Gastrocnemius medialis (tissue), 4 donors: ENCODE results near the gene ZNF841.
A peak's percentile ranks its signal among the peaks of the same experiment; 100 is the strongest.

Source experiments
- POLR2A ChIP-seq, 2 donors: fragments of 450-650 bp; IDR thresholded peaks; one replicate each; pipeline ENCODE4 v1.6.1; 2017; ENCODE audit warnings: antibody characterized with exemption in 2 of 2, mild to moderate bottlenecking in 2 of 2, moderate library complexity in 2 of 2
- TF ChIP-seq, protein P1 (sequence below), 5 experiments: fragments of 450-650 bp in 3 of 5; fragments of 200-600 bp in 2 of 5; sonication (generic) in 2 of 5; IDR thresholded peaks in 4 of 5; conservative IDR thresholded peaks in 1 of 5; 1 replicate in 4 of 5; 2 replicates in 1 of 5; pipeline ENCODE4 v1.5.1; 2016 to 2019; ENCODE audit warnings: antibody characterized with exemption in 5 of 5, mild to moderate bottlenecking in 3 of 5, moderate library complexity in 3 of 5

- TF ChIP-seq, protein P1, sequence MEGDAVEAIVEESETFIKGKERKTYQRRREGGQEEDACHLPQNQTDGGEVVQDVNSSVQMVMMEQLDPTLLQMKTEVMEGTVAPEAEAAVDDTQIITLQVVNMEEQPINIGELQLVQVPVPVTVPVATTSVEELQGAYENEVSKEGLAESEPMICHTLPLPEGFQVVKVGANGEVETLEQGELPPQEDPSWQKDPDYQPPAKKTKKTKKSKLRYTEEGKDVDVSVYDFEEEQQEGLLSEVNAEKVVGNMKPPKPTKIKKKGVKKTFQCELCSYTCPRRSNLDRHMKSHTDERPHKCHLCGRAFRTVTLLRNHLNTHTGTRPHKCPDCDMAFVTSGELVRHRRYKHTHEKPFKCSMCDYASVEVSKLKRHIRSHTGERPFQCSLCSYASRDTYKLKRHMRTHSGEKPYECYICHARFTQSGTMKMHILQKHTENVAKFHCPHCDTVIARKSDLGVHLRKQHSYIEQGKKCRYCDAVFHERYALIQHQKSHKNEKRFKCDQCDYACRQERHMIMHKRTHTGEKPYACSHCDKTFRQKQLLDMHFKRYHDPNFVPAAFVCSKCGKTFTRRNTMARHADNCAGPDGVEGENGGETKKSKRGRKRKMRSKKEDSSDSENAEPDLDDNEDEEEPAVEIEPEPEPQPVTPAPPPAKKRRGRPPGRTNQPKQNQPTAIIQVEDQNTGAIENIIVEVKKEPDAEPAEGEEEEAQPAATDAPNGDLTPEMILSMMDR (IDR thresholded peaks at IDR 0.05 in 4 of 5, conservative IDR thresholded peaks at IDR 0.05 in 1 of 5): peak in 2 of 5 experiments; percentile 14 to 29
- peak in 1 of 2 donors; percentile 27 for TF ChIP-seq POLR2A (IDR thresholded peaks at IDR 0.05)
Observed at GRCh38 chr19:52095172-52096014, at the start of gene ZNF841.
